WTC11 (cell line): ENCODE measurements around the gene REPIN1. TPM values are rescaled to one million over a fixed set of nuclear protein-coding genes. Genes with fewer than 3 reads are reported as not detected.

Source experiments
- ATAC-seq: fragments of 200-7000 bp; cut with Tn5 transposase; 2 replicates; pipeline ENCODE4 v1.10.0; 2021; ENCODE audit warnings: mild to moderate bottlenecking, moderate library complexity
- CTCF ChIA-PET: fragments of 300-600 bp; sonication (Branson Sonifier 250); formaldehyde crosslinking; loops from one replicate; lab custom pipeline; 2021; ENCODE audit warnings: antibody characterized with exemption; lab: Charles Lee
- POLR2A ChIA-PET: fragments of 350-600 bp; sonication (Branson Sonifier 250); formaldehyde crosslinking; loops from one replicate; lab custom pipeline; 2021; ENCODE audit warnings: antibody characterized with exemption; lab: Charles Lee
- DNase-seq: peaks from one replicate; pipeline ENCODE4 v3.0.0; 2021; ENCODE audit warnings: low spot score
- H3K27ac Mint-ChIP-seq: 2 replicates; pipeline ENCODE4 v1.8.0; 2021; ENCODE audit warnings: mixed read lengths
- H3K27me3 Mint-ChIP-seq: 2 replicates; pipeline ENCODE4 v1.8.0; 2021; ENCODE audit warnings: low read depth, mild to moderate bottlenecking, moderate library complexity, mixed read lengths
- H3K36me3 Mint-ChIP-seq: 2 replicates; pipeline ENCODE4 v1.8.0; 2021; ENCODE audit warnings: mixed read lengths
- H3K4me1 Mint-ChIP-seq: 2 replicates; pipeline ENCODE4 v1.8.0; 2022; ENCODE audit warnings: mixed read lengths
- H3K4me3 Mint-ChIP-seq: 2 replicates; pipeline ENCODE4 v1.8.0; 2021; ENCODE audit warnings: mild to moderate bottlenecking, moderate library complexity, mixed read lengths
- H3K9me3 Mint-ChIP-seq: 2 replicates; pipeline ENCODE4 v1.8.0; 2021; ENCODE audit warnings: mixed read lengths
- ATF6 ChIP-seq: sonication (generic); formaldehyde crosslinking; IDR thresholded peaks from 2 replicates; pipeline ENCODE4 v1.8.1; 2023; ENCODE audit warnings: mild to moderate bottlenecking, missing genetic modification reagents
- CTCF ChIP-seq: fragments of 200-600 bp; IDR thresholded peaks from 2 replicates; pipeline ENCODE4 v1.8.0; 2022; ENCODE audit warnings: antibody characterized with exemption
- ESRRA ChIP-seq: sonication (generic); formaldehyde crosslinking; IDR thresholded peaks from 2 replicates; pipeline ENCODE4 v1.8.1; 2022; ENCODE audit warnings: mild to moderate bottlenecking, missing genetic modification reagents, borderline replicate concordance
- FOXJ3 ChIP-seq: sonication (generic); formaldehyde crosslinking; IDR thresholded peaks from 2 replicates; pipeline ENCODE4 v1.9.0; 2021; ENCODE audit warnings: missing genetic modification reagents, mild to moderate bottlenecking, borderline replicate concordance
- HMGXB4 ChIP-seq: sonication (generic); formaldehyde crosslinking; IDR thresholded peaks from 2 replicates; pipeline ENCODE4 v1.8.1; 2023; ENCODE audit warnings: mild to moderate bottlenecking, moderate library complexity, missing genetic modification reagents
- OVOL2 ChIP-seq: fragments of 250-450 bp; sonication (Bioruptor Pico); IDR thresholded peaks from 2 replicates; pipeline ENCODE4 v1.9.0; 2021; ENCODE audit warnings: mild to moderate bottlenecking, borderline replicate concordance
- SMAD3 ChIP-seq: sonication (generic); formaldehyde crosslinking; IDR thresholded peaks from 2 replicates; pipeline ENCODE4 v1.8.0; 2022; ENCODE audit warnings: missing genetic modification reagents, mild to moderate bottlenecking, borderline replicate concordance
- SP1 ChIP-seq: sonication (generic); formaldehyde crosslinking; conservative IDR thresholded peaks from 2 replicates; pipeline ENCODE4 v1.8.1; 2022; ENCODE audit warnings: missing genetic modification reagents
- TP53 ChIP-seq: sonication (generic); formaldehyde crosslinking; IDR thresholded peaks from 2 replicates; pipeline ENCODE4 v1.8.1; 2023; ENCODE audit warnings: mild to moderate bottlenecking, missing genetic modification reagents
- USF1 ChIP-seq: sonication (generic); formaldehyde crosslinking; IDR thresholded peaks from 2 replicates; pipeline ENCODE4 v1.8.0; 2022; ENCODE audit warnings: mild to moderate bottlenecking, missing genetic modification reagents
- ZBTB43 ChIP-seq: sonication (generic); formaldehyde crosslinking; IDR thresholded peaks from 2 replicates; pipeline ENCODE4 v1.8.1; 2023; ENCODE audit warnings: mild to moderate bottlenecking, missing genetic modification reagents
- ZNF425 ChIP-seq: fragments of 250-450 bp; sonication (Bioruptor Pico); conservative IDR thresholded peaks from 2 replicates; pipeline ENCODE4 v1.9.0; 2021; ENCODE audit warnings: mild to moderate bottlenecking
- ZNF512 ChIP-seq: sonication (generic); formaldehyde crosslinking; IDR thresholded peaks from 2 replicates; pipeline ENCODE4 v1.8.1; 2022; ENCODE audit warnings: missing genetic modification reagents, borderline replicate concordance
- ZNF532 ChIP-seq: fragments of 250-450 bp; sonication (Bioruptor Pico); IDR thresholded peaks from 2 replicates; pipeline ENCODE4 v1.9.0; 2021; ENCODE audit warnings: mild to moderate bottlenecking, borderline replicate concordance
- total RNA-seq: library from RNA; stranded (reverse); gene quantifications from 3 replicates; pipeline ENCODE4 v1.2.3, GENCODE V29; 2021

REPIN1 gene
- total RNA-seq, 1 experiment from 2014 or later = 130 TPM

GRCh38 chr7:150337659-150338081, 31.0 kb upstream of the REPIN1 start (continued):
- TF ChIP-seq SMAD3 = no peak

- peaks cover 15% of the 10 kb centered on the region for H3K36me3 Mint-ChIP-seq
- H3K4me1 Mint-ChIP-seq = peaks cover 78% of the 10 kb centered on the region
- POLR2A ChIA-PET = interaction anchor here (1.5 to 1.8 kb wide), 3 partner anchors 9 to 64 kb away, joined by 5 to 7 read pairs (median 5); no protein-coding TSS in a partner anchor
- CTCF ChIA-PET = interaction anchor here (1.0 to 1.7 kb wide), 2 partner anchors 9 to 40 kb away, joined by 4 to 6 read pairs; no protein-coding TSS in a partner anchor
- no peak overlapping the region for H3K4me3 Mint-ChIP-seq
- TF ChIP-seq ATF6 (CRISPR knock-in tag) = no peak
- no peak for TF ChIP-seq ZBTB43 (CRISPR knock-in tag)
- no peak for TF ChIP-seq SMAD3
- peak; percentile 70; the same call in 1 of the 2 replicates for TF ChIP-seq TP53 (CRISPR knock-in tag)
- no peak for TF ChIP-seq ZNF512 (CRISPR knock-in tag)
- TF ChIP-seq, all 79 proteins: peak for 1
- H3K27ac Mint-ChIP-seq = peak overlapping the region; percentile 95
- H3K27me3 Mint-ChIP-seq = peaks cover 19% of the 10 kb centered on the region
- H3K9me3 Mint-ChIP-seq = peaks cover under 1% of the 10 kb centered on the region; the same call in 1 of the 2 replicates
- DNase-seq = no peak
- no peak for ATAC-seq
These were observed 30.3 kb upstream of the REPIN1 start for GRCh38 chr7:150338166-150338829.

- ChIA-PET CTCF (interaction anchor here (1.0 to 1.7 kb wide), 2 partner anchors 38 to 45 kb away, joined by 3 to 6 read pairs; no protein-coding TSS in a partner anchor), POLR2A (interaction anchor here (0.9 to 2.6 kb wide), 4 partner anchors 10 to 66 kb away, joined by 3 to 9 read pairs (median 3); a partner anchor contains a TSS)
- H3K36me3 Mint-ChIP-seq = peaks cover 24% of the 10 kb centered on the region
- H3K27me3 Mint-ChIP-seq = peaks cover 29% of the 10 kb centered on the region
- ATAC-seq = no peak
- peak overlapping the region; percentile 87 for H3K4me3 Mint-ChIP-seq
- no peak overlapping the region for H3K27ac Mint-ChIP-seq
- H3K4me1 Mint-ChIP-seq = peaks cover 68% of the 10 kb centered on the region
- no peak for DNase-seq
- peaks cover 8% of the 10 kb centered on the region for H3K9me3 Mint-ChIP-seq
- TF ChIP-seq FOXJ3 (CRISPR knock-in tag) = no peak
- no peak for TF ChIP-seq USF1 (CRISPR knock-in tag)
- TF ChIP-seq ZNF425 (CRISPR knock-in tag) = no peak
- no peak for TF ChIP-seq CTCF
- TF ChIP-seq ZNF532 (CRISPR knock-in tag) = no peak
- no peak for TF ChIP-seq ESRRA (CRISPR knock-in tag)
- no peak for TF ChIP-seq HMGXB4 (CRISPR knock-in tag)
- no peak for TF ChIP-seq SP1 (CRISPR knock-in tag)
- TF ChIP-seq OVOL2 (CRISPR knock-in tag) = no peak
These were observed 29.2 kb upstream of the REPIN1 start for GRCh38 chr7:150339409-150339809.
